Measurements from ENCODE around the gene HMCN2.

DNA sequence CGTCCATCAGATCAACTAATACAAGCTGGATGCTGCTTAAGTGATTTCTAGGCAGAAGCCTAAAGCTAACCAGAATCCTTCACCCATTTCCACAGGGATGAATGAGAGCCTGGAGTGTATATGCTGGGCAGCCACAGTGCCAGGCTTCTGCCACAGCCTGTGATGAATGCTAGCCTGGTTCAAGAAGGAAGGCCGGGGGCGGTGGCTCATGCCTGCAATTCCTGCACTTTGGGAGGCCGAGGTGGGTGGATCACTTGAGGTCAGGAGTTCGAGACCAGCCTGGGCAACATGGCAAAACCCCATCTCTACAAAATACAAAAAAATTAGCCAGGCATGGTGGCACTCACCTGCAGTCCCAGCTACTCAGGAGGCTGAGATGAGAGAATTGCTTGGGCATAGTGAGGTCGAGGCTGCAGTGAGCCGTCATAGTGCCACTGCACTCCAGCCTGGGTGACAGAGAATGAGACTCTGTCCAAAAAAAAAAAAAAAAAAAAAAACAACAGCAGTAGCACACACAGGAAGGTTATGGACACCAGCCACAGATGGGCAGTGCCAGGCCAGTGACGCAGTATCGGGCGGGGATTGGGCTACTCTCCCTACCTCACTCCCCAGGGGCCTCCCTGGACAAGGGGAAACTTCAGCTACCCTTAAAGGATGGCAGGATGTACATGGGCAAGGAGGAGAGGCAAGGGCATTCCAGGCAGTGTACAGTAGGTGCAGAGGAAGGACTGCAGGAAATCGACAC, 23.1 kb upstream of the HMCN2 start:
- TF ChIP-seq EZH2 (IDR thresholded peaks at IDR 0.05; ENCODE audit: insufficient read depth, poor library complexity, severe bottlenecking), result no peak
- TF ChIP-seq EZH2phosphoT487 (IDR thresholded peaks at IDR 0.05; ENCODE audit: insufficient read depth, low read depth), result no peak

Measured in GM23248 (cell line).